ENCODE data around the gene RANBP10.

GRCh38 chr16:67749436-67750078 lies 56.8 kb downstream of the RANBP10 start:
- TF ChIP-seq CTCF (conservative IDR thresholded peaks at IDR 0.05 in 1 of 2, IDR thresholded peaks at IDR 0.05 in 1 of 2; ENCODE audit: extremely low read depth in 1 of 2, insufficient read depth in 1 of 2, low read depth in 1 of 2, low read length in 2 of 2) (no peak), EZH2 (IDR thresholded peaks at IDR 0.05; ENCODE audit: borderline replicate concordance, low read length) (no peak)
